GM12872 (cell line): ENCODE results near the gene RBM44.

ENCODE experiments used
- CTCF ChIP-seq: IDR thresholded peaks from 3 replicates; pipeline ENCODE4 v1.5.1; 2011; ENCODE audit warnings: low read depth, mild to moderate bottlenecking, low read length, moderate library complexity; ENCODE audit not compliant: insufficient read depth

RBM44 gene

GRCh38 chr2:237818066-237818473 is 19.5 kb downstream of the RBM44 start:
- TF ChIP-seq CTCF, result no peak

DNA sequence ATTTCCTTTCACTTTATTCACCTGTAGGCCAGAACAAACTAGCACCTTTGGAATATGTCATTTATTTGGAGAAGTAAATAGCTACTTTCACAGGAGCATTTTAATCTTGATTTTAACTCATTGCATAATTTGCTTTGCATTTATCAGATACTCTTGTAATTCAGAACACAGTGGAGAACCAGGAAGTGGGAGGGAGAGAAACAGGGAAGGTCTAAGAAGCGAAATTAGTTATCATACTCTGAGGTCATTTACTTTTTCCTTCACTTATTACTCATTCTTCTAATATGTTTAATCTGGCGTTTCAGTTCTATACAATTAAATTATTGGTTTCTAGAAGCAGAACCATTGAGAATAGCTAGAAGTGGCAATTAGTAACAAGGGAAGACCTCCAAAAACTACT is 20.7 kb downstream of the RBM44 start:
- TF ChIP-seq CTCF, result no peak

GRCh38 chr2:237820421-237820820 is 21.8 kb downstream of the RBM44 start:
- TF ChIP-seq CTCF, result no peak

GRCh38 chr2:237823544-237823943 is 25.0 kb downstream of the RBM44 start:
- no peak for TF ChIP-seq CTCF

GRCh38 chr2:237824085-237824484 is 25.5 kb downstream of the RBM44 start:
- no peak for TF ChIP-seq CTCF

GRCh38 chr2:237827421-237827987 is 28.9 kb downstream of the RBM44 start:
- no peak for TF ChIP-seq CTCF

- no peak for TF ChIP-seq CTCF
Measured at GRCh38 chr2:237830522-237830921, 31.9 kb downstream of the RBM44 start.
